Testis (tissue), 3 donors: ENCODE measurements around the gene MSL1. TPM values are rescaled to one million over a fixed set of nuclear protein-coding genes. Genes with fewer than 3 reads are reported as not detected.

Experiments used
- DNase-seq: peaks from one replicate; pipeline ENCODE4 v3.0.0-alpha.2; 2019
- H3K27ac ChIP-seq, 2 donors: fragments of 200-600 bp; sonication (generic); one replicate each; pipeline ENCODE4 v1.5.1; 2019
- H3K27me3 ChIP-seq: fragments of 200-600 bp; sonication (generic); one replicate; pipeline ENCODE4 v1.5.1; 2019
- H3K36me3 ChIP-seq: fragments of 200-600 bp; sonication (generic); one replicate; pipeline ENCODE4 v1.5.1; 2017; ENCODE audit warnings: low read depth; ENCODE audit errors: missing control alignments
- H3K4me1 ChIP-seq: fragments of 200-600 bp; sonication (generic); one replicate; pipeline ENCODE4 v1.5.1; 2019
- H3K4me3 ChIP-seq, 2 donors: fragments of 200-600 bp; sonication (generic); one replicate each; pipeline ENCODE4 v1.5.1; 2017 to 2019
- H3K9me3 ChIP-seq: fragments of 200-600 bp; sonication (generic); one replicate; pipeline ENCODE4 v1.5.1; 2017
- POLR2A ChIP-seq: fragments of 450-650 bp; IDR thresholded peaks from one replicate; pipeline ENCODE4 v1.6.1; 2017; ENCODE audit warnings: antibody characterized with exemption, mild to moderate bottlenecking, moderate library complexity
- WGBS, 2 donors: methylation state at CpG; one replicate each; pipeline ENCODE4 v1.1.5; 2018; 5-methylcytosine and 5-hydroxymethylcytosine counted together
- intact Hi-C: fragments of 100-400 bp; cut with DNase I; formaldehyde crosslinking; loops from one replicate; pipeline ENCODE4 v1.15.1; 2023; ENCODE audit warnings: low total_unique reads
- polyA plus RNA-seq: library from polyadenylated mRNA; stranded (reverse); fragments of 350-450 nt; fragmentation: Illumina TruSeq; extraction: RNeasy Lipid Tissue Mini Kit (QIAGEN cat#74804); gene quantifications from one replicate; pipeline ENCODE4 v1.2.3, GENCODE V29; 2014; ENCODE audit warnings: low read depth, low replicate concordance; ENCODE audit not compliant: insufficient read depth
- total RNA-seq, 2 donors: library from RNA; depleted of rRNA; stranded (reverse); fragments of >200 nt; gene quantifications; one replicate each; pipeline ENCODE4 v1.2.3, GENCODE V29; 2016
- TF ChIP-seq, protein P1 (sequence below), 3 experiments: fragments of 450-650 bp in 2 of 3; fragments of 200-600 bp in 1 of 3; sonication (generic) in 1 of 3; IDR thresholded peaks; one replicate each; pipeline ENCODE4 v1.5.1; 2016 to 2019; ENCODE audit warnings: antibody characterized with exemption in 3 of 3, mild to moderate bottlenecking in 2 of 3, moderate library complexity in 1 of 3

MSL1 gene
- total and polyA plus RNA-seq, 3 donors from 2014 or later, result 129 to 161 (median 157) TPM

DNA sequence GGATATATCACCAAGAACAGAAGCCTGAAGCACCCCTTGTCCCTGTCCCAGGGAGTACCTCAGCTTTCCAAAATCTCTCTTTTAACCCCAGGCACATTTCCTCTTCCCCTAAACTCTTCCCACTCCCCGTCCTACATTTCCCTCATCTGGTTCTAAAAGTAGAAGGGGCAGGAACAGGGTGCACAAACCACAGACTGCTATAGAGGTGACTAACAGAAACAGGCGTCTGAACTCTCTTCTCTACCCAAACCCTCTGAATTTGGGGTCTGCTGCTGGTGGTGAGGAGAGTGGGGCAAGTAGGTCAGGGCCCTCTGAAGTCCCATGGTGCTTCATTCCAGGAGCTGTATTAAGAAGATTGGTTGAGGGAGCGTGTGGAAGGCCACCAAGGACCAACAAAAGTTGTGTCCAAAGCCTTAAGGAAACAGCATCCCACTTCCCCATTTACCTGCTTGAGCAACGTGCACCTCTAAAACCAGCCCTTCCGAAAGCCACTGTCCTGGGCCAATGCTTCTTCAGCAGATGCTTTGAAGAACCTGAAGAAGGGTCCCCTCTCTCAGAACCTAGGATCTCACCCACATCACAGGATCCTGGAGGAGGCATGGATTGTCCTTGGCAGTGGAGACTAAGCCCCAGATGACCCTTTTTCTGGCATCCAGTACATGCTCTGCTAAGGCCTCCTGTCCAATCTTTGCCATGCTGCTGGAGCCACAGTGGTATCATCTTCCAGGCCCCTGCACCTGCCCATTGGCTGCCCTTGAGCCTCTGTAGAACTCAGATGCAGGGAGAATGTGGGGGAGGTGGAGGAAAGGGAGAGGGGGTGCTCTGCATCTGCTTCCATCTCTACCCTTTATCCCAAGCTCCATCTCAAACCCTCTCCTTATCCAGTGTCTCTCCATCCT, 15.7 kb upstream of the MSL1 start:
- intact Hi-C loops, result loop anchor here (5.0 kb wide), 1 partner anchor 34 kb away; no protein-coding TSS in a partner anchor
- WGBS, 2 donors, result 63 to 71% methylated on average over 5 of the region's 5 CpGs
- TF ChIP-seq, protein P1, sequence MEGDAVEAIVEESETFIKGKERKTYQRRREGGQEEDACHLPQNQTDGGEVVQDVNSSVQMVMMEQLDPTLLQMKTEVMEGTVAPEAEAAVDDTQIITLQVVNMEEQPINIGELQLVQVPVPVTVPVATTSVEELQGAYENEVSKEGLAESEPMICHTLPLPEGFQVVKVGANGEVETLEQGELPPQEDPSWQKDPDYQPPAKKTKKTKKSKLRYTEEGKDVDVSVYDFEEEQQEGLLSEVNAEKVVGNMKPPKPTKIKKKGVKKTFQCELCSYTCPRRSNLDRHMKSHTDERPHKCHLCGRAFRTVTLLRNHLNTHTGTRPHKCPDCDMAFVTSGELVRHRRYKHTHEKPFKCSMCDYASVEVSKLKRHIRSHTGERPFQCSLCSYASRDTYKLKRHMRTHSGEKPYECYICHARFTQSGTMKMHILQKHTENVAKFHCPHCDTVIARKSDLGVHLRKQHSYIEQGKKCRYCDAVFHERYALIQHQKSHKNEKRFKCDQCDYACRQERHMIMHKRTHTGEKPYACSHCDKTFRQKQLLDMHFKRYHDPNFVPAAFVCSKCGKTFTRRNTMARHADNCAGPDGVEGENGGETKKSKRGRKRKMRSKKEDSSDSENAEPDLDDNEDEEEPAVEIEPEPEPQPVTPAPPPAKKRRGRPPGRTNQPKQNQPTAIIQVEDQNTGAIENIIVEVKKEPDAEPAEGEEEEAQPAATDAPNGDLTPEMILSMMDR (IDR thresholded peaks at IDR 0.05), result no peak
- no peak for TF ChIP-seq POLR2A
- Histone ChIP-seq H3K27me3 (no peaks in the 10 kb centered on the region), H3K36me3 (no peaks in the 10 kb centered on the region), H3K9me3 (no peaks in the 10 kb centered on the region), H3K27ac (peak overlapping the region; percentile 93 to 99), H3K4me3 (no peak overlapping the region), H3K4me1 (peaks cover 96% of the 10 kb centered on the region)
- DNase-seq, result no peak

DNA sequence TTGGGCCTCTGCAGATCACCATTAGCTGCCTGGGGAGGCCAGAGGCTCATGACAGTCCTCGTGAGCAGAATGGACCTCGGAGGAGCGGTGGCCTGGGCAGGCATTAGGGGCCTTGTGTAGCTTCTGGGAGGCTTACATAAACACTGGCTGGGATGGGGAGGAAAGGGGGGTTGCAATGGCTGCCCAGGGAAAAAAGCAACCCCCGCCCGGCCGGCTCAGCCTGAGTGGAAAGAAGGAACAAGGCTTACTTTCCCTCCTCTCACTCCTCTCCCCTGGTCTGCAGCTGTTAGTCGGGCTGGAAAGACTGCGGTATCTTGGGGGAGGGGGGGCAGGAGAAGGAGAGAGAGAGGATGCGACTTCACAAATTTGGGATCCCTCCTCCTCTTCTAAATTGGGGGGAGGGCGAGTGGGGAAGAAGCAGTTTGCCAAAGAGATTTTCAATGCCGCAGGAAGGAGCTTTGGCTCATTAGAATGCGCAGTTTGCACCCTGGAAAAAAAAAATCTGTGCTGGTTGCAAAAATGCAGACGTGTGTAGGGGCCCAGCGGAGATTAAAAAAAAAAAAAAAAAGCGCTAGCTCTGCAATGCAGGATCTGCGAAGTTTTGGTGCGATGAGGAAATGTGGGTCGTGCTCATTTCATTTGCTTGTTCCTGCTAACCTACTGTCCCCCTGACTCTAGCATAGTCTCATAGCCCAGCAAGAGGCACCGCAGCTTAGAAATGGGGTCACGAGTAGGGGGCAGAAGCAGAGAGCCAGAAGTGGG, 14.8 kb upstream of the MSL1 start:
- Histone ChIP-seq H3K27me3 (no peaks in the 10 kb centered on the region), H3K36me3 (no peaks in the 10 kb centered on the region), H3K4me3 (no peak overlapping the region), H3K4me1 (peaks cover 97% of the 10 kb centered on the region), H3K27ac (peak overlapping the region; percentile 93 to 99), H3K9me3 (no peaks in the 10 kb centered on the region)
- no peak for TF ChIP-seq POLR2A
- TF ChIP-seq, protein P1 (IDR thresholded peaks at IDR 0.05), result no peak
- intact Hi-C loops, result loop anchor here (5.0 kb wide), 1 partner anchor 35 kb away; no protein-coding TSS in a partner anchor
- WGBS, 2 donors, result 17 to 26% methylated on average over 19 to 20 of the region's 20 CpGs
- no peak for DNase-seq

DNA sequence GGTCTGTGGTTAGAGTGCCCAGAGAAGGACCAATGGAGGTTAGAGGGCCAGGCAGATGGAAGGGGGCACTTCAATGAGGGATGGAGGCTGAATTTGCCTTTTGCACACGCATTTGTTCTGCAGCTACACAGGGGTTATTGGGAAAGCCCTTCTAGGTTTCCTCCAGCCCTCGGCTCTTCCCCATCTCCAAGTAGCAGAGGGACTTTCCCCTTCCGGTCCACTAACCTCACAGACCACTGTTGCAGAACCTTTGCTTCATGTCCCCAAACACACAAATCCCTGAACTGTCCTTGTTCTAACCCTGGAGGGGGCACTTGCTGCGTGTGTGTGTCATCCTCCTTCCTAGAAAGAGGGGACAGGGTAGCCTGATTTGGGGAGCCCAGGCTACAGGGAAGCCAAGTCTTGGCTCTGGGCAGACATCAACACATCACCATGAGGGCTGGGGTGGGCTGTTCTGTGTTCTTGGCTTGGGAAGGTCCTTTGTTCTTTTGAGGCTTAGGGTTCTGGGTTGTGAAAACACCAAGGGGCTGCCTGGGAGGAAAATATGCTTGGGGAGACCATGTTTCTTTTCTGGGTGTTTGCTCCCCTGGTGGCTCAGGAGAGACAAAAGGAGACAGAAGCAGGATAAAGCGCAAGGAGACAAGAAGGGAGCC, 14.1 kb upstream of the MSL1 start:
- no peaks in the 10 kb centered on the region for H3K36me3 ChIP-seq
- TF ChIP-seq, protein P1 (IDR thresholded peaks at IDR 0.05), result no peak
- TF ChIP-seq POLR2A, result no peak
- no peaks in the 10 kb centered on the region for H3K9me3 ChIP-seq
- intact Hi-C loops, result loop anchor here (5.0 kb wide), 1 partner anchor 35 kb away; no protein-coding TSS in a partner anchor
- WGBS, 2 donors, result 20 to 26% methylated on average over 5 of the region's 5 CpGs
- H3K4me3 ChIP-seq, result no peak overlapping the region
- H3K27me3 ChIP-seq, result no peaks in the 10 kb centered on the region
- H3K27ac ChIP-seq, result peak overlapping the region; percentile 93 to 99
- DNase-seq, result no peak
- H3K4me1 ChIP-seq, result peaks cover 98% of the 10 kb centered on the region

GRCh38 chr17:40108970-40109824, 12.6 kb upstream of the MSL1 start:
- Histone ChIP-seq H3K27ac (peak overlapping the region; percentile 93 to 99), H3K9me3 (no peaks in the 10 kb centered on the region), H3K36me3 (no peaks in the 10 kb centered on the region), H3K4me3 (no peak overlapping the region), H3K27me3 (no peaks in the 10 kb centered on the region), H3K4me1 (peaks cover 95% of the 10 kb centered on the region)
- intact Hi-C loops, result loop anchor here (5.0 kb wide), 1 partner anchor 37 kb away; no protein-coding TSS in a partner anchor
- TF ChIP-seq POLR2A, result no peak
- TF ChIP-seq, protein P1 (IDR thresholded peaks at IDR 0.05), result peak in 1 of 3 experiments; percentile 1
- 86 to 94% methylated on average over 6 to 9 of the region's 9 CpGs for WGBS, 2 donors
- no peak for DNase-seq
